NCI-H1694 (cell line): ENCODE results near the gene SERPINE1.
"Not testable (repeated sequence)": the region's sequence is repeated elsewhere in the genome, so short reads cannot be mapped to it uniquely, and the experiment has no call there.

Experiments used
- DNase-seq: peaks from one replicate; lab custom pipeline; 2025; lab: John Stamatoyannopoulos, UW

Gene SERPINE1

DNA sequence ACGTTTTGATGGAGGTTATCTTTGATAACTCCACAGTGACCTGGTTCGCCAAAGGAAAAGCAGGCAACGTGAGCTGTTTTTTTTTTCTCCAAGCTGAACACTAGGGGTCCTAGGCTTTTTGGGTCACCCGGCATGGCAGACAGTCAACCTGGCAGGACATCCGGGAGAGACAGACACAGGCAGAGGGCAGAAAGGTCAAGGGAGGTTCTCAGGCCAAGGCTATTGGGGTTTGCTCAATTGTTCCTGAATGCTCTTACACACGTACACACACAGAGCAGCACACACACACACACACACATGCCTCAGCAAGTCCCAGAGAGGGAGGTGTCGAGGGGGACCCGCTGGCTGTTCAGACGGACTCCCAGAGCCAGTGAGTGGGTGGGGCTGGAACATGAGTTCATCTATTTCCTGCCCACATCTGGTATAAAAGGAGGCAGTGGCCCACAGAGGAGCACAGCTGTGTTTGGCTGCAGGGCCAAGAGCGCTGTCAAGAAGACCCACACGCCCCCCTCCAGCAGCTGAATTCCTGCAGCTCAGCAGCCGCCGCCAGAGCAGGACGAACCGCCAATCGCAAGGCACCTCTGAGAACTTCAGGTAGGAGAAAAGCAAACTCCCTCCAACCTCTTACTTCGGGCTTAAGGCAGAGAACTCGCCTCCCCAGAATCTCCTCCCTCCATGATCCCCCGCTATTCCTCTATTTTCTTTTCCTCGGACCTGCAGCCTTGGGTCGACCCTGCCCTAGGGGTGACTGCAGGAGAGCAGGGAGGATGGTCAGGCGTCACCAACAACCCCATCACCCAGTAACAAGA, at the start of gene SERPINE1:
Gene SERPINE1, plus strand, starts transcription at position 454 of the 809 bp plus-strand sequence. CDS start 1,290 bp downstream, outside the sequence.
- DNase-seq = no peak

GRCh38 chr7:101077303-101078086, 49.4 kb upstream of the SERPINE1 start:
- peak; percentile 80 for DNase-seq

- DNase-seq = no peak
These were observed 45.5 kb upstream of the SERPINE1 start for GRCh38 chr7:101081432-101081831.

DNA sequence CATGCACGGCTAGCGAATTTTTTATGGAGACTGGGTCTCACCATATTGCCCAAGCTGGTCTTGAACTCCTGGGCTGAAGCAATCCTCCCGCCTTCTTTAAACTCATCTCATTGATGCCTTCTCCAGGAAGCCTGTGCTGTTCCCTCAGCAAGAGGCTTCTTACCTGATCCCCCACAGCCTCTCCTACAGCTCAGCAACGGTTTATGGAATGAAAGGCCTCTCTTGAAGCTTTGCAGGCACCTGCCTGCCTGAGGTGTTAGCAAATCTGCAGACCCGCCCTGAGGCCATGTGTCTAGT, 42.1 kb upstream of the SERPINE1 start:
- no peak for DNase-seq

DNA sequence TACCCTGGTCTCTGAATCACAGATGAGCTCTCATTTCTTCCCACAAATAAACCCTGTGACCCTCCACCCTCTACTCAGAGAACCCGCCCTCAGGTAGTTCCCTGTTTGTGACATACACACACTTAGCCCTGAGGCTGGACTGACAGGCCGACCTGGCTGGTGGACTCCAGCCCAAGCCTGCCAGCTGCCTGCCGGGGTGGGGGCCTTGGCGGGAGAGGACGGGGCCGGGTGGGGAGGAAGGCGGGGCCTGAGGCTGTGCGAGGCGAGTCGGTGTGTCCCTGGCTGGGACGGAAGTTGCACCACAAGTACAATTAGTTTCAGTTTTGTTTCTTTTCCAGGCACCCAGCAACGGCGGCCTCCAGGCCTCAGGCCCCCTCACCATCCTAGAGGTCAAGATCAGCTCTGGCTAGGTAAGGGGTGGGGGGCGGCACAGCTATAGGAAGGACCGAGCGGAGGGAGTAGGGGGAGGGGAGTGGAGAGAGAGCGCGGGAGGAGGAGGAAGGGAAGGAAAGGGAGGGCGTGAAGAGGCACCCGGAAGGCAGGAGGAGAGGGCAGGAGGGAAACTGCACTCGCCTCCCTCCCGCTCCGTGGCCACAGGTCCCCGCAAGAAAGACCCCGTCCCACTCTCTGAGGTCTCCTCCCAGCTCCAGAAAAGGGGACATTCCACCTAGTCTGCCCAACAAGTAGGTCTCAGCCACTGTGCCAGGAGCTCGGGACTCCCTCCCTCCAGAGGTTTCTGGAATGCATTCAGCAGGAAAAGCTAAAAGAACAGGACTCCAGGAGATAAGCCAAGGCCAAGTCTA, 41.5 kb upstream of the SERPINE1 start, which contains the start of gene TRIM56:
Gene TRIM56, plus strand, starts transcription at position 320 of the 803 bp plus-strand sequence. CDS start 1,832 bp downstream, outside the sequence.
- DNase-seq = no peak

DNA sequence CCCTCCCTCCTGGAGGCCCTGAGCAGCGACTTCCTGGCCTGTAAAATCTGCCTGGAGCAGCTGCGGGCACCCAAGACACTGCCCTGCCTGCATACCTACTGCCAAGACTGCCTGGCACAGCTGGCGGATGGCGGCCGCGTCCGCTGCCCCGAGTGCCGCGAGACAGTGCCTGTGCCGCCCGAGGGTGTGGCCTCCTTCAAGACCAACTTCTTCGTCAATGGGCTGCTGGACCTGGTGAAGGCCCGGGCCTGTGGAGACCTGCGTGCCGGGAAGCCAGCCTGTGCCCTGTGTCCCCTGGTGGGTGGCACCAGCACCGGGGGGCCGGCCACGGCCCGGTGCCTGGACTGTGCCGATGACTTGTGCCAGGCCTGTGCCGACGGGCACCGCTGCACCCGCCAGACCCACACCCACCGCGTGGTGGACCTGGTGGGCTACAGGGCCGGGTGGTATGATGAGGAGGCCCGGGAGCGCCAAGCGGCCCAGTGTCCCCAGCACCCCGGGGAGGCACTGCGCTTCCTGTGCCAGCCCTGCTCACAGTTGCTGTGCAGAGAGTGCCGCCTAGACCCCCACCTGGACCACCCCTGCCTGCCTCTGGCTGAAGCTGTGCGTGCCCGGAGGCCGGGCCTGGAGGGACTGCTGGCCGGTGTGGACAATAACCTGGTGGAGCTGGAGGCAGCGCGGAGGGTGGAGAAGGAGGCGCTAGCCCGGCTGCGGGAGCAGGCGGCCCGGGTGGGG, 39.4 kb upstream of the SERPINE1 start:
- no peak for DNase-seq

DNA sequence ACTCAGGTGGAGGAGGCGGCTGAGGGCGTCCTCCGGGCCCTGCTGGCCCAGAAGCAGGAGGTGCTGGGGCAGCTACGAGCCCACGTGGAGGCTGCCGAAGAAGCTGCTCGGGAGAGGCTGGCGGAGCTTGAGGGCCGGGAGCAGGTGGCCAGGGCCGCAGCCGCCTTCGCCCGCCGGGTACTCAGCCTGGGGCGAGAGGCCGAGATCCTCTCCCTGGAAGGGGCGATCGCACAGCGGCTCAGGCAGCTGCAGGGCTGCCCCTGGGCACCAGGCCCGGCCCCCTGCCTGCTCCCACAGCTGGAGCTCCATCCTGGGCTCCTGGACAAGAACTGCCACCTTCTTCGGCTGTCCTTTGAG, 38.9 kb upstream of the SERPINE1 start:
- DNase-seq = no peak

- no peak for DNase-seq
These were observed 37.9 kb upstream of the SERPINE1 start for GRCh38 chr7:101088858-101089529.

DNA sequence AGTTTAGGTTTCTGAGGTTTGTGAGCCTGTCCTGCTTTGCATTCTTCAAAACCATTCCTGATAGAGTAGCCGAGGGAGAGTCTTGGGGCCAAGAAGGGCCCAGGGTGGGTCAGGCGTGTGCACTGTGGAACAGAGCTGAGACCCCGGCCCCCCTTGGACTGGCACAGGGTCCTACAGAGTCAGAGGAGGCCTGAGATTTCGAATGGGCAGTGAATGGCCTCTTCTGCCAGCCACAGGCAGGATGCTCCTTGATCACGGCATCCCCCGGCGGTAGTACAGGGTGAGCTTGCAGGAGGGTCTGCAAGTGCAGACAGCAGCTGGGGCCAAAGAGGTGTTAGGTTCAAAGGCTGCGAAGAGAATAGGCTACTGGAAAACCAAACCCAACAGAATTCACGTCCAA, 37.0 kb upstream of the SERPINE1 start:
- DNase-seq = no peak

GRCh38 chr7:101092266-101092905, 34.5 kb upstream of the SERPINE1 start:
- DNase-seq = not testable (repeated sequence)

DNA sequence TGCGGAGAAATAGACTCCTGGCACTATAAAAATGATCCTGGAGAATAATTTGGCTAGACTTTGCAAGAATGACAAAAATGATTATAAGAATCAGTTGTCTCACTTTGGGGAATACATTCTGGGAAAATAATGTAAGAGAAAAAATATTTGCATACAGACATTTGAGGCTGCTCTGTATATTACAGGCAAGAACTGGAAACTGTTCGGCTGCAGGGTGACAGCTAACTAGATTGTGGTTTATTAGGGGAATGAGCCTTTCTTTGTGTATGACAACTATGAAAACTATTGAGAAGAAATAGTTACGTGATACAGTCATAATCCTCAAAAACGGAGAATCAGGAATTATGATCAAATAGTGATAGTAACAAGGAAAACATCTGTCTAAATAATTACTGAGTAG, 33.0 kb upstream of the SERPINE1 start:
- DNase-seq = no peak

GRCh38 chr7:101094376-101094775, 32.5 kb upstream of the SERPINE1 start:
- DNase-seq = no peak

GRCh38 chr7:101094791-101095375, 32.0 kb upstream of the SERPINE1 start:
- DNase-seq = peak; percentile 3

DNA sequence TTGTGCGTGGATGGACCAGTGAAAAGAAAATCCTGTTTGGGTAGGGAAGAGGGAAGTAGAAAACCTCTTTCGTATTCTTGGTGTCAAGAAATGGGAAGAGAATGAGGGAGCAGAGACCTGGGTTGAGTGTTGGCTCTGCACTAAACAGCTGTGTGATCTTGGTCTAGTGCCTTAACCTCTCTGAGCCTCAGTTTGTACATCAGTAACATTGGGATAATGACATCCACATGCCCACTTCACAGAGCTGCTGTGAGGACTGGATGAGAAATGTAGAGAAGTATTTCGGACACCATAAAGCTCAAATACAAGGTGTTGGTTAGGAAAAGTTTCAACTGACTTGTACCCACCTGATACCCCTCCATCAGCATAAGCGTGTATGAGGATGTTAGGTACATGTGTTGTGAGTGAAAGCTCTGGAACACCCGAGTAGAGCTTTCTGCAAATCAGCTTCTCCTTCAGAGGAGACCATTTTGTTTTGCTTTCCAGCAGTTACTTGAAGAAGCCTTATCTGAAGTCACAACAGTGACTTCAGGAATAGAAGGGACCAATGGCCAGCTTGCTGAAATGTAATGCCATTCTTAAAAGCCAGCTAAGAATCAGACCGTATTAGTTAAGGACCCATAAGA, 30.5 kb upstream of the SERPINE1 start:
- no peak for DNase-seq

GRCh38 chr7:101096957-101097347, 30.0 kb upstream of the SERPINE1 start:
- no peak for DNase-seq

- no peak for DNase-seq
These were observed 29.3 kb upstream of the SERPINE1 start for GRCh38 chr7:101097561-101097960.

GRCh38 chr7:101099969-101100781, 26.7 kb upstream of the SERPINE1 start:
- no peak for DNase-seq

DNA sequence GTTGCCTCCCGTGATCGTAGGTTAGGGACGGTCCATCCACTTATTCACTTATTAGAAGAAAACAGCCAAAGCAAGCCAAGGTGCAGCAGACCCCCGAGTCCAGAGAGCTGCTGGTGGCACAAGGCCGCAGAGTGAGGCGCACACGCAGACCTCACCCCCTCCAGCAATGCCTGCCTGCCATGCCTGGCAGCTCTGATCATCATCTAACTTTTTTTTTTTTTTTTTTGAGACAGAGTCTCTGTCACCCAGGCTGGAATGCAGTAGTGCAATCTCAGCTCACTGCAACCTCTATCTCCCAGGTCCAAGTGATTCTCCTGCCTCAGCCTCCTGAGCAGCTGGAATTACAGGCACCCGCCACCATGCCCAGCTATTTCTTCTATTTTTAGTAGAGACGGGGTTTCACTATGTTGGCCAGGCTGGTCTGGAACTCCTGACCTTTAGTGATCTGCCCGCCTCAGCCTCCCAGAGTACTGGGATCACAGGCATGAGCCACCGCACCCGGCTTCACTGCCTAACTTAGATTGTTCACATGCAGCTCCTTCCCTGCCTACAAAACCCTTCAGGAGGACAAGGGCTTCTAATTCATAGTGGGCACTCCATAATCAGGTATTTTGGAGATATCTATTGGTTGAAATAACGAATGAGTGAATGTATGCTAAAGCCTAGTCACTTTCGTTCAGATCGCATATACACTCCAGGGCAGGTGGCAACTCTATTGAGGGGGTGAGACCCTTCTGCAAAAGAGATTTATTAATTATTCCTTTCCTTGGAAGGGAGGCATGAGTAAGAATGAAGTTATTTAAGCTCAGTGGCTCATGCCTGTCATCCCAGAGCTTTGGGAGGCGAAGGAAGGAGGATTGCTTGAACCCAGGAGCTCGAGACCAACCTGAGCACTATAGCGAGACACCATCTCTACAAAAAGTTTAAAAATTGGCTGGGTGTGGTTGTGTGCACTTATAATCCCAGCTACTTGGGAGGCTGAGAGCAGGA, 25.8 kb upstream of the SERPINE1 start:
- DNase-seq = no peak
